Sigmoid colon (tissue), 7 donors: ENCODE measurements around the gene FEV. TPM values are rescaled to one million over a fixed set of nuclear protein-coding genes. Genes with fewer than 3 reads are reported as not detected.

Source experiments
- DNase-seq: peaks from one replicate; pipeline ENCODE4 v3.0.0-alpha.2; 2019
- H3K27ac ChIP-seq, 4 donors: fragments of 200-600 bp; sonication (generic); one replicate each; pipeline ENCODE4 v1.5.1; 2016 to 2019; ENCODE audit warnings: mild to moderate bottlenecking in 1 of 4
- H3K27me3 ChIP-seq, 3 donors: fragments of 200-600 bp; sonication (generic); one replicate each; pipeline ENCODE4 v1.5.1; 2019; ENCODE audit warnings: mild to moderate bottlenecking in 1 of 3
- H3K36me3 ChIP-seq, 4 donors: fragments of 200-600 bp; sonication (generic); one replicate each; pipeline ENCODE4 v1.5.1; 2016 to 2019
- H3K4me1 ChIP-seq, 4 donors: fragments of 200-600 bp; sonication (generic); one replicate each; pipeline ENCODE4 v1.5.1; 2017 to 2019
- H3K4me3 ChIP-seq, 4 donors: fragments of 200-600 bp; sonication (generic); one replicate each; pipeline ENCODE4 v1.5.1; 2017 to 2019; ENCODE audit warnings: mild to moderate bottlenecking in 2 of 4, moderate library complexity in 1 of 4
- H3K9me3 ChIP-seq, 4 donors: fragments of 200-600 bp in 3 of 4; sonication (generic) in 3 of 4; one replicate each; pipeline versions ENCODE4 v1.5.1 to v1.6.1; 2013 to 2019
- EP300 ChIP-seq, 4 donors: sonication (generic); formaldehyde crosslinking; IDR thresholded peaks; one replicate each; pipeline ENCODE4 v1.6.1; 2017; ENCODE audit warnings: antibody characterized with exemption in 4 of 4
- POLR2A ChIP-seq, 2 donors: fragments of 450-650 bp; IDR thresholded peaks; one replicate each; pipeline ENCODE4 v1.6.1; 2016; ENCODE audit warnings: antibody characterized with exemption in 2 of 2, mild to moderate bottlenecking in 2 of 2, moderate library complexity in 2 of 2
- POLR2AphosphoS5 ChIP-seq, 4 donors: sonication (generic); formaldehyde crosslinking; IDR thresholded peaks; one replicate each; pipeline ENCODE4 v1.6.1; 2017; ENCODE audit warnings: antibody characterized with exemption in 4 of 4
- WGBS, 2 donors: extraction: QIAGEN DNeasy Blood & Tissue Kit; methylation state at CpG; one replicate each; pipeline ENCODE4 v1.1.7; 2013; 5-methylcytosine and 5-hydroxymethylcytosine counted together
- intact Hi-C: fragments of 100-400 bp; cut with DNase I; formaldehyde crosslinking; loops from one replicate; pipeline ENCODE4 v1.15.1; 2023
- polyA plus RNA-seq, 3 donors: library from polyadenylated mRNA; stranded (reverse); fragments of 200-250 nt; gene quantifications; one replicate each; pipeline ENCODE4 v1.2.3, GENCODE V29; 2013
- total RNA-seq, 4 donors: library from RNA; depleted of rRNA; stranded (reverse); fragments of >200 nt; gene quantifications; one replicate each; pipeline ENCODE4 v1.1.0, GENCODE V29; 2016
- TF ChIP-seq, protein P1 (sequence below), 4 experiments: fragments of 450-650 bp in 3 of 4; fragments of 200-600 bp in 1 of 4; IDR thresholded peaks; one replicate each; pipeline ENCODE4 v1.5.1; 2016 to 2019; ENCODE audit warnings: antibody characterized with exemption in 4 of 4, mild to moderate bottlenecking in 3 of 4, moderate library complexity in 2 of 4
- donor health status: healthy with polysubstance abuse.
- donor health status: Bipolar disorder and iron deficiency.
- donor health status: healthy.

The FEV gene
- total and polyA plus RNA-seq, 7 donors = 0.71 to 6.0 (median 0.77) TPM; not detected in 4

DNA sequence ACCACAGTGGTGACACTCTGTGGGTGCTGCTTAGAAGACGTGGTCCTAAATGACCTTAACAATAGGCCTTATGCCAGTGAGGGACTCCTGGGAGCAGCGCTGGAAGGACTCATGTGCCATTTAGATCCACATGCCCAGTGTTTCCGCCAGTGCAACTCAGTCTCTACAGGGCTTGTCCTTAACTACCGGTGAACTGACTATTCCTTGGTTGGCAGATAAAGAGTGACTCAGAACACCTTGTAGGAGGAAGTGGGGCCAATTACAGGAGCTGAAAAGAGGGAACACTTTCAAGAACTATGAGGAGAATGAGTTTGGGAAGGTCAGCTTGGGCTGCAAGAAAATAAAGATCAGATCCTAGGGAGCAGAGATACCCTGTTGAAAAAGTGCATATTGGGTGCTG is 27.3 kb downstream of the FEV start:
- intact Hi-C loops = no loop called here
- 67 to 83% methylated on average over 4 of the region's 4 CpGs for WGBS, 2 donors

DNA sequence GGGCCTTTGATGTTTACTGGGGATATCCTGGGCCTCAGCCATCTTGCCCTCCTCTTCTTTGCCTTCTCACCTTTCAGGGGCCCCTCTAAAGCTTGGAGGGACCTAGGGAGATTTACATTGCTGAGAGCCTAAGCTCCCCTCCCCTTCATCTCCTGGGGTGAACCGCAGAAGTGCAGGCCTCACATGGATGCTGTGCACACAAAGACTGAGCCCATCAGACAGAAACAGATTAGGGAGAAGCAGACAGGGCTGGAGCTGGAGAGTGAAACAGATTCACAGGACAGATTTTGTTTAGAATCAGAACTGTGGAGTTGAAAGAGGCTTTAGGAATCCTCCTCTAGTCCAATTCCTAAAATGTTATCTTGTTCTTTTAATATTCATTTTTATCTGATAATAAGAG is 28.9 kb downstream of the FEV start:
- H3K27me3 ChIP-seq = peaks cover 24 to 68% (median 29%) of the 10 kb centered on the region in 3 donors
- H3K4me1 ChIP-seq = peaks cover 0 to 21% (median 19%) of the 10 kb centered on the region in 4 donors
- no peak for DNase-seq
- intact Hi-C loops = no loop called here
- H3K4me3 ChIP-seq = no peak overlapping the region
- no peaks in the 10 kb centered on the region for H3K9me3 ChIP-seq
- H3K36me3 ChIP-seq = no peaks in the 10 kb centered on the region
- no peak overlapping the region for H3K27ac ChIP-seq
- WGBS, 2 donors = 47 to 56% methylated on average over 1 of the region's 1 CpG
- TF ChIP-seq, protein P1, sequence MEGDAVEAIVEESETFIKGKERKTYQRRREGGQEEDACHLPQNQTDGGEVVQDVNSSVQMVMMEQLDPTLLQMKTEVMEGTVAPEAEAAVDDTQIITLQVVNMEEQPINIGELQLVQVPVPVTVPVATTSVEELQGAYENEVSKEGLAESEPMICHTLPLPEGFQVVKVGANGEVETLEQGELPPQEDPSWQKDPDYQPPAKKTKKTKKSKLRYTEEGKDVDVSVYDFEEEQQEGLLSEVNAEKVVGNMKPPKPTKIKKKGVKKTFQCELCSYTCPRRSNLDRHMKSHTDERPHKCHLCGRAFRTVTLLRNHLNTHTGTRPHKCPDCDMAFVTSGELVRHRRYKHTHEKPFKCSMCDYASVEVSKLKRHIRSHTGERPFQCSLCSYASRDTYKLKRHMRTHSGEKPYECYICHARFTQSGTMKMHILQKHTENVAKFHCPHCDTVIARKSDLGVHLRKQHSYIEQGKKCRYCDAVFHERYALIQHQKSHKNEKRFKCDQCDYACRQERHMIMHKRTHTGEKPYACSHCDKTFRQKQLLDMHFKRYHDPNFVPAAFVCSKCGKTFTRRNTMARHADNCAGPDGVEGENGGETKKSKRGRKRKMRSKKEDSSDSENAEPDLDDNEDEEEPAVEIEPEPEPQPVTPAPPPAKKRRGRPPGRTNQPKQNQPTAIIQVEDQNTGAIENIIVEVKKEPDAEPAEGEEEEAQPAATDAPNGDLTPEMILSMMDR (IDR thresholded peaks at IDR 0.05) = no peak
- TF ChIP-seq EP300 (IDR thresholded peaks at IDR 0.05) (no peak), POLR2AphosphoS5 (IDR thresholded peaks at IDR 0.05) (no peak), POLR2A (IDR thresholded peaks at IDR 0.05) (no peak)

More for the DNA sequence above, 27.3 kb downstream of the FEV start:
- Histone ChIP-seq H3K36me3 (no peaks in the 10 kb centered on the region), H3K9me3 (no peaks in the 10 kb centered on the region), H3K4me3 (no peak overlapping the region), H3K4me1 (peaks cover 0 to 30% (median 19%) of the 10 kb centered on the region in 4 donors), H3K27me3 (peaks cover 40 to 79% (median 46%) of the 10 kb centered on the region in 3 donors), H3K27ac (no peak overlapping the region)
- TF ChIP-seq POLR2A (IDR thresholded peaks at IDR 0.05) (no peak), POLR2AphosphoS5 (IDR thresholded peaks at IDR 0.05) (no peak), EP300 (IDR thresholded peaks at IDR 0.05) (no peak)
- TF ChIP-seq, protein P1 (IDR thresholded peaks at IDR 0.05) = no peak
- no peak for DNase-seq

DNA sequence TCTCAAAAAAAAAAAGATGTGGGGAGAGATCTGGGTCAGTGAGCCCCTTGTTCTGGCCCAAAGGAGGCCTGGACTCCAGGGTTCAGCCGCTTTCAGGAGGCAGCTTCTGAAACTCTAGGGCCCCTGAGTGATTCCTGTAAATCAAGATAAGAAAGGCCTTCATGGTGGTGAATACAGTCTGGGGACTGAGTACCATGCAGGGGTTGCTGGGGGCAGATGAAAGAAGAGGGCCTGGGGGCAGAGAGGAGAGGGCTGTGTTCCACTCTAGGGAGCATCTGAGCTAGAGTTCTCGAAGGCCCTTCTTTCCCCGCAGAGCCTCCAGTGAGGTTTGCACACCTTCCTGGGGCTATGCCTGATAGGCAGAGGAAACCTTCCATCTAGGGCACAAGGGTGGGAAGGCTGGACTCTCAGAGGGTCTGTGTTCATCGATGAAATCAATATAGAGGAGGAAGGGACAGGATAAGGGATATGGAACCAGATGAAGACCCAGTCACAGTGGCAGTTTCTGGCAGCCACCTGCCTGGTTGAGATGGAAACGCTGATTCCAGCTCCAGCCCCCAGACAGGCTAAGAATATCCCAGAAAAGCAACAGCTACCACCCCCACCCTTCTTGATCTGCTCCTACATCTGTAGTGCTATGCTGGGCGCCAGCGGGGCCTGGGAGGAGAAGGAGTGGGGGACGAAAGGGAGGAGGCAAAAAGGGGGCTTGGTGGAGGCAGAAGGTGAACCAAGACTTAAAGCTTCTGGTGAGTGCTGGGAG is 30.3 kb downstream of the FEV start:
- no peaks in the 10 kb centered on the region for H3K36me3 ChIP-seq
- WGBS, 2 donors = 83 to 87% methylated on average over 8 of the region's 8 CpGs
- H3K27me3 ChIP-seq = peaks cover 11 to 55% (median 16%) of the 10 kb centered on the region in 3 donors
- no peaks in the 10 kb centered on the region for H3K9me3 ChIP-seq
- no peak overlapping the region for H3K27ac ChIP-seq
- TF ChIP-seq EP300 (IDR thresholded peaks at IDR 0.05) = no peak
- no peak for TF ChIP-seq POLR2A (IDR thresholded peaks at IDR 0.05)
- TF ChIP-seq POLR2AphosphoS5 (IDR thresholded peaks at IDR 0.05) = no peak
- TF ChIP-seq, protein P1 (IDR thresholded peaks at IDR 0.05) = no peak
- DNase-seq = no peak
- no peak overlapping the region for H3K4me3 ChIP-seq
- H3K4me1 ChIP-seq = peaks cover 0 to 8% (median 7%) of the 10 kb centered on the region in 4 donors
- intact Hi-C loops = no loop called here

DNA sequence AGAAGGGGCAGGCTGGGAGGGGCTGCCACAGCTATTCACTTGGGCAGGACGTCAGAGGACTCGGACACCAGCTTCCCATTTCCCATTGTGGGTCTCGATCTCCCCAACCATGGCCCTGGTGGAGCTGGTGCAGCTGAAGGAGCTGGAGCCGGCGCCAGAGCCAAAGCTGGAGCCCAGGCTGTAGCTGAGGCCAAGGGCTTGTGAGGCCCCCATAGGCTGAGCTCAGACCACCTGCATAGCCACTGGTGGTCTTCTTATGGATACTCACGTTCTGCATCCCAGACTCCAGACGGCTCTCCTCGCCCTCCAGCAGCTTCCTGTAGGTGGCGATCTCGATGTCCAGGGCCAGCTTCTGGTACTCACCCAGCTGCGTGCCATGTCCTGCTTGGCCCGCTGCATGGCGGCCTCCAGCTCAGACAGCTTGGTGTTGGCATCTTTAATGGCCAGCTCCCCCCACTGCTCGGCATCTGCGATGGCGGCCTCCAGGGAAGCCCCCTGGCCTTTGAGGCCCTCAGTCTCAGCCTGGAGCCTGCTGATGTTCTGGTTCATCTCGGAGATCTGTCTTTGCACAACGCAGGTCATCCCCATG is 31.5 kb downstream of the FEV start:
- intact Hi-C loops = no loop called here
- H3K27ac ChIP-seq = no peak overlapping the region
- H3K4me1 ChIP-seq = no peaks in the 10 kb centered on the region
- DNase-seq = no peak
- H3K36me3 ChIP-seq = no peaks in the 10 kb centered on the region
- no peak for TF ChIP-seq POLR2A (IDR thresholded peaks at IDR 0.05)
- H3K4me3 ChIP-seq = no peak overlapping the region
- H3K9me3 ChIP-seq = no peaks in the 10 kb centered on the region
- peaks cover 0 to 52% (median 4%) of the 10 kb centered on the region in 3 donors for H3K27me3 ChIP-seq
- 68 to 70% methylated on average over 18 of the region's 18 CpGs for WGBS, 2 donors

DNA sequence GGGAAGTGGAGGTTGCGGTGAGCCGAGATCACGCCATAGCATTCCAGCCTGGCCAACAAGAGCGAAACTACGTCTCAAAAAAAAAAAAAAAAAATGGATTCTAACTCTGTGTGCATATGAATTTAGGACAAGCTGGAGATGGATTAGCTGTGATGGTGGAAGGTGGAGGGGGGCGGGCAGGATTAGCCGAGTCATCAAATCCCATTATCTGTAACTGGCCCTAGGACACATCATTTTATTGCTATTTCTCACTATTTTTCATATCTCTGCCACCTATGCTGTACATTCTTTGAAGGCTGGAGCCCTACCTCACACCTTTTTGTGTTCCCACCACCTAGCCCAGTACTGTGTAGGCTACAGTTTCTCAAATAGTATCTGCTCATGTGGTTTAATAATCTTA is 32.8 kb downstream of the FEV start:
- intact Hi-C loops = no loop called here
- no peak overlapping the region for H3K4me3 ChIP-seq
- H3K27me3 ChIP-seq = peaks cover 0 to 50% (median 0%) of the 10 kb centered on the region in 3 donors
- H3K36me3 ChIP-seq = no peaks in the 10 kb centered on the region
- DNase-seq = no peak
- no peaks in the 10 kb centered on the region for H3K9me3 ChIP-seq
- H3K27ac ChIP-seq = no peak overlapping the region
- TF ChIP-seq EP300 (IDR thresholded peaks at IDR 0.05) = no peak
- H3K4me1 ChIP-seq = no peaks in the 10 kb centered on the region
- WGBS, 2 donors = 89 to 98% methylated on average over 7 of the region's 7 CpGs
